Activated CD8-positive, alpha-beta T cell treated with anti-CD3 and anti-CD28 coated beads for 36 hours (primary cell): ENCODE results near the gene CCNT2. TPM values are rescaled to one million over a fixed set of nuclear protein-coding genes. Genes with fewer than 3 reads are reported as not detected.

ENCODE experiments used
- ATAC-seq: fragments of 200-7000 bp; cut with Tn5 transposase; one replicate; pipeline ENCODE4 v1.10.0; 2021; ENCODE audit warnings: mild to moderate bottlenecking, moderate library complexity
- CTCF ChIA-PET: fragments of 350-600 bp; sonication (Branson Sonifier 250); formaldehyde crosslinking; loops from one replicate; lab custom pipeline; 2021; ENCODE audit warnings: antibody characterized with exemption; lab: Charles Lee
- POLR2A ChIA-PET: fragments of 350-600 bp; sonication (Branson Sonifier 250); formaldehyde crosslinking; loops from one replicate; lab custom pipeline; 2021; ENCODE audit warnings: antibody characterized with exemption; lab: Charles Lee
- DNase-seq: peaks from one replicate; pipeline ENCODE4 v3.0.0-alpha.2; 2020
- H3K27ac Mint-ChIP-seq: one replicate; pipeline ENCODE4 v1.8.0; 2021; ENCODE audit warnings: mild to moderate bottlenecking, mixed read lengths
- H3K27me3 Mint-ChIP-seq: one replicate; pipeline ENCODE4 v1.8.0; 2021; ENCODE audit warnings: mixed read lengths
- H3K36me3 Mint-ChIP-seq: one replicate; pipeline ENCODE4 v1.8.0; 2021; ENCODE audit warnings: low read depth, mixed read lengths
- H3K4me1 Mint-ChIP-seq: one replicate; pipeline ENCODE4 v1.8.0; 2021; ENCODE audit warnings: low read depth, mixed read lengths
- H3K4me3 Mint-ChIP-seq: one replicate; pipeline ENCODE4 v1.8.0; 2021; ENCODE audit warnings: mild to moderate bottlenecking, moderate library complexity, mixed read lengths
- H3K9me3 Mint-ChIP-seq: one replicate; pipeline ENCODE4 v1.8.0; 2021; ENCODE audit warnings: mixed read lengths
- intact Hi-C: fragments of 100-400 bp; cut with micrococcal nuclease; formaldehyde crosslinking; loops from one replicate; pipeline ENCODE4 v1.10.0; 2022
- total RNA-seq, 2 experiments: library from RNA; stranded (reverse); gene quantifications; one replicate each; pipeline ENCODE4 v1.2.3, GENCODE V29; 2021
- TF ChIP-seq, protein P1 (sequence below): fragments of 200-600 bp; IDR thresholded peaks from one replicate; pipeline ENCODE4 v1.8.0; 2022; ENCODE audit warnings: antibody characterized with exemption, mild to moderate bottlenecking

The CCNT2 gene
- total RNA-seq, 2 experiments from 2014 or later = 30.5 to 32.1 TPM

DNA sequence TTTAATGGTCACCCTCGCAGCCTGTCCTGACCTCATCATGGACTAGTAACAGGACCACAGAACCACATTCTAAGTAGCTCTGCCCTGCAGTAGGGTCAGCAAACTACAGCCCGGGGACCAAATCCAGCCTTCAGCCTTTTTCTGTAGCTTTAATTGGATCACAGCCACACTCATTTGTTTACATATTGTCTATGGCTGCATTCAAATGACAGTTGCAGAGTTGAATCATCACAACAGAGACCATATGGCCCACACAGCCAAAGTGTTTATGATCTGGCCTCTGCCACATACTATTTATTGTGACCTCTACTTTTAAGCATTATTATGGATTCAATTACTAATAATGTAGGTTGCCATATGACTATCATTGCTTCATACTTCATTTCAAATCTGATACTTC lies 80.9 kb downstream of the CCNT2 start:
- Mint-ChIP-seq H3K27ac (no peak overlapping the region), H3K27me3 (peaks cover 3% of the 10 kb centered on the region), H3K4me1 (peaks cover 5% of the 10 kb centered on the region), H3K36me3 (no peaks in the 10 kb centered on the region), H3K9me3 (no peaks in the 10 kb centered on the region), H3K4me3 (no peak overlapping the region)
- ChIA-PET CTCF (interaction anchor here (3.5 kb wide), 1 partner anchor 11 kb away, joined by 11 read pairs; no protein-coding TSS in a partner anchor), POLR2A (no interaction called here)
- ATAC-seq (no peak), DNase-seq (no peak)
- intact Hi-C loops = no loop called here
- TF ChIP-seq, protein P1, sequence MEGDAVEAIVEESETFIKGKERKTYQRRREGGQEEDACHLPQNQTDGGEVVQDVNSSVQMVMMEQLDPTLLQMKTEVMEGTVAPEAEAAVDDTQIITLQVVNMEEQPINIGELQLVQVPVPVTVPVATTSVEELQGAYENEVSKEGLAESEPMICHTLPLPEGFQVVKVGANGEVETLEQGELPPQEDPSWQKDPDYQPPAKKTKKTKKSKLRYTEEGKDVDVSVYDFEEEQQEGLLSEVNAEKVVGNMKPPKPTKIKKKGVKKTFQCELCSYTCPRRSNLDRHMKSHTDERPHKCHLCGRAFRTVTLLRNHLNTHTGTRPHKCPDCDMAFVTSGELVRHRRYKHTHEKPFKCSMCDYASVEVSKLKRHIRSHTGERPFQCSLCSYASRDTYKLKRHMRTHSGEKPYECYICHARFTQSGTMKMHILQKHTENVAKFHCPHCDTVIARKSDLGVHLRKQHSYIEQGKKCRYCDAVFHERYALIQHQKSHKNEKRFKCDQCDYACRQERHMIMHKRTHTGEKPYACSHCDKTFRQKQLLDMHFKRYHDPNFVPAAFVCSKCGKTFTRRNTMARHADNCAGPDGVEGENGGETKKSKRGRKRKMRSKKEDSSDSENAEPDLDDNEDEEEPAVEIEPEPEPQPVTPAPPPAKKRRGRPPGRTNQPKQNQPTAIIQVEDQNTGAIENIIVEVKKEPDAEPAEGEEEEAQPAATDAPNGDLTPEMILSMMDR = no peak

DNA sequence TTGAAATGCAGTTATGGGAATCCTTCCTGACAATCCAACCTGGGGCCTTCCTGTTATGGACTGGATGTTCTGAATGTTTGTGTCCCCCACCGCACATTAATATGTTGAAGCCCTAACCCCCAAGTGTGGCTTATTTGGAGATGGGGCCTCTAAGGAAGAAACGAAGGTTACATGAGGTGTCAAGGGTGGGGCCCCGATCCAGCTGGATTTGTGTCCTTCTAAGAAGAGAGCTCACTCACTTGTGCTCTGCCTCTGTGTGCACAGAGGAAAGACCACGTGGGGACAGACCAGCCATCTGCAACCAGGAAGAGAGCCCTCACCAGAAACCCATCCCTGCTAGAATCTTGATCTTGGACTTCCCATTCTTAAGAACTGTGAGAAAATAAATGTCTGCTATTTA lies 84.2 kb downstream of the CCNT2 start:
- Mint-ChIP-seq H3K27me3 (peaks cover 8% of the 10 kb centered on the region), H3K4me1 (peaks cover 5% of the 10 kb centered on the region), H3K4me3 (no peak overlapping the region), H3K27ac (no peak overlapping the region), H3K9me3 (no peaks in the 10 kb centered on the region), H3K36me3 (no peaks in the 10 kb centered on the region)
- DNase-seq = no peak
- ATAC-seq = no peak
- POLR2A ChIA-PET = no interaction called here
- intact Hi-C loops = loop anchor here (5.0 to 10.0 kb wide), 2 partner anchors 472 to 704 kb away; no protein-coding TSS in a partner anchor
- TF ChIP-seq, protein P1 = no peak
- CTCF ChIA-PET = interaction anchor here (1.8 to 2.0 kb wide), 2 partner anchors 14 to 601 kb away, joined by 10 to 15 read pairs; no protein-coding TSS in a partner anchor

DNA sequence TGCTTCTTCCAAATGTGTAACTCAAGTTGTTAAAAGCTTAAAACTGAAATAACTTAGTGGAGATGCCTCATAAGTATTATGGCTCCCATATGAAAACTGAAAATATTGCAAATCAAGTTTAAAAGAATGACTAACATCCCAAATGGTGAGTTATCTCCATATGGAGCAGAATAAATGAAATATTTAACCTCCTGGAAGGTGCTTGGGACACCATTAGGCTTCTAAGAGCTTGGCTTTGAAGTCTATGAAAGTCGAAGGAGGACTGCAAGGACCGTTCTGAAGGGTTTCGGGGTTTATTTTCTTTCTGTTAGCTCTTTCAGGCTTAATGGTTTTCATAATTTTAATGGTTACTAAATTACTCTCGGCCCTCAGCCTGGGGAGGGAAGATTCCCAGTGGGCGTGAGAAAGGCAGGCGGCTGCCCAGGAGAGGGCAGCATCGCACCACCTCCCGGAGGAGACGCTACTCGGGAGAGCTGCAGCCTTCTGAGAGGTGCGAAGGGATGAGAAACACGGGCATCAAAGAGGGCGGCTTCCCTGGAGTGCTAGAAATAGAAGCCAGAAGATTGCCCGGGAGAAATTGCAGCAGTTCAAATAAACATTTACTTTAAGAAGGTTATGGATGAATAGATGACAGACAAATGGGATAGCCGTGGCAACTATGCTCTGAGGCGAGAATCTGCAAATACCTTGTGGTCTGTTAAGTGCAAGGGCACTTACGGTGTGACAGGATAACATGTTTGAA lies 85.6 kb downstream of the CCNT2 start:
- H3K4me3 Mint-ChIP-seq = no peak overlapping the region
- CTCF ChIA-PET = interaction anchor here (0.6 to 3.6 kb wide), 73 partner anchors 9 to 794 kb away, joined by 3 to 79 read pairs (median 4); partner anchors contain the start of genes R3HDM1, UBXN4 and ZRANB3
- intact Hi-C loops = loop anchor here (5.0 to 10.0 kb wide), 2 partner anchors 471 to 703 kb away; no protein-coding TSS in a partner anchor
- TF ChIP-seq, protein P1 = peak; percentile 94
- no peak overlapping the region for H3K27ac Mint-ChIP-seq
- peak; percentile 79 for DNase-seq
- H3K4me1 Mint-ChIP-seq = peaks cover 5% of the 10 kb centered on the region
- POLR2A ChIA-PET = interaction anchor here (0.6 kb wide), 1 partner anchor 760 kb away, joined by 3 read pairs; no protein-coding TSS in a partner anchor
- peaks cover 8% of the 10 kb centered on the region for H3K27me3 Mint-ChIP-seq
- H3K36me3 Mint-ChIP-seq = no peaks in the 10 kb centered on the region
- ATAC-seq = peak; percentile 96
- no peaks in the 10 kb centered on the region for H3K9me3 Mint-ChIP-seq

DNA sequence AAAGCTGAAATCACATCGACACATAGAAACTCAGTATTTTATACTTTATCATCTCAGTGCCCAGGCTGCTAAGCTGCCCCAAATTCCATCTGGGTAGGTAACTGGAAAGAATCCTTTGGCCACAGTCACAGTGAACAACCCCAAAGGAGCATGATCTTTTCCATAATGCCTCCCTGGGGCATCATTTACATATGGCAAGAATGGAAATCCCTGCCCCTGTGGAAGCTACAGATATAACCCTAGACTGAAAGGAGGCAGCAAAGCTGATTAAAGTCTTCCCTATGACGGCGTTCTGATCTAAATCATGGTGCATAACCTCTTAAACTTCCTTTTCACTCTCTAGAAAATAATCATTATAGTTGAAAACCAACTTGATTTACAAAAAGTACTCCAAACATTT lies 87.1 kb downstream of the CCNT2 start:
- Mint-ChIP-seq H3K4me1 (peaks cover 8% of the 10 kb centered on the region), H3K4me3 (no peak overlapping the region), H3K27ac (no peak overlapping the region), H3K27me3 (peaks cover 8% of the 10 kb centered on the region), H3K36me3 (no peaks in the 10 kb centered on the region), H3K9me3 (no peaks in the 10 kb centered on the region)
- no peak for ATAC-seq
- intact Hi-C loops = loop anchor here (10.0 kb wide), 1 partner anchor 469 kb away; no protein-coding TSS in a partner anchor
- TF ChIP-seq, protein P1 = no peak
- CTCF ChIA-PET = interaction anchor here (1.2 to 3.6 kb wide), 6 partner anchors 11 to 778 kb away, joined by 3 to 79 read pairs (median 8); partner anchors contain the start of gene RAB3GAP1
- no peak for DNase-seq
- POLR2A ChIA-PET = no interaction called here

Other genes starting within 250 kb of the CCNT2 start
- not detected for gene TMEM163, start 199.8 kb upstream of the CCNT2 start, total RNA-seq
- gene ACMSD, start 80.2 kb upstream of the CCNT2 start, total RNA-seq = not detected
- not detected for gene MAP3K19, start 128.6 kb downstream of the CCNT2 start, total RNA-seq
- 10 to 100 TPM; 24.7 to 25.6 TPM for gene RAB3GAP1, start 133.5 kb downstream of the CCNT2 start, total RNA-seq